GM12872 (cell line): ENCODE results near the gene D2HGDH.

ENCODE experiments used
- TF ChIP-seq, protein P1 (sequence below): IDR thresholded peaks from 3 replicates; pipeline ENCODE4 v1.5.1; 2011; ENCODE audit warnings: low read depth, mild to moderate bottlenecking, low read length, moderate library complexity; ENCODE audit not compliant: insufficient read depth

D2HGDH gene

DNA sequence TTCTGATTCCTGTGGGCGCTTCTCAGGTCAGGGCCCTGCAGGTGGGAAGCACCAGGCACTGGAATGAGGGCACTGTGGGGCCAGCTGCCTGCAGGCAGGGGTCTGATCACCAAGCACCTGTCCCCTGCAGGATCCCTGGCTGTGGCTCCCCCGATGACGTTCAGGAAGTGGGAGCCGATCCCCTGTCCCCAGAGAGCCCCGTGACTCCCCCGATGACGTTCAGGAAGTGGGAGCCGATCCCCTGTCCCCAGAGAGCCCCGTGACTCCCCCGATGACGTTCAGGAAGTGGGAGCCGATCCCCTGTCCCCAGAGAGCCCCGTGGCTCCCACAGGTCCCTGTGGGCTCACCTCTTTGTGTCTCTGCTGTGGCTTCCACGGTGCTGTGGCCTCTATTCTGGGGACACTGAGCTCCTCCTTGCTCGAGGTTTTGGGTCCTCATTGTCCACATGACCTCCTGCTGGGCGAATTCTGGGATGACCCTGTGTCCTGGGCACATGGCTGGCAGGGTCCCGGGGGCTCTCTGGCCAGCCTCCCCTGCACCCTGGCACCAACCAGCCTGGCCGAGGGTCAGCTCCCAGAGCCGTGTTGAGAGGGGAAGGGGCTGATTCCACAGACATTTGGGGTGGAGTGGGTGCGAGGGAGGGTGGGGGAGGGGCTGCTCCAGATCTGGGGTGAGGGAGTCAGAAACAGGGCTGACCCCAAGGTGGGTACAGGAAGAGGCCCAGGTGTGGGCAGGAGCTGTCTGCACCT lies 79.4 kb downstream of the D2HGDH start:
- TF ChIP-seq, protein P1, sequence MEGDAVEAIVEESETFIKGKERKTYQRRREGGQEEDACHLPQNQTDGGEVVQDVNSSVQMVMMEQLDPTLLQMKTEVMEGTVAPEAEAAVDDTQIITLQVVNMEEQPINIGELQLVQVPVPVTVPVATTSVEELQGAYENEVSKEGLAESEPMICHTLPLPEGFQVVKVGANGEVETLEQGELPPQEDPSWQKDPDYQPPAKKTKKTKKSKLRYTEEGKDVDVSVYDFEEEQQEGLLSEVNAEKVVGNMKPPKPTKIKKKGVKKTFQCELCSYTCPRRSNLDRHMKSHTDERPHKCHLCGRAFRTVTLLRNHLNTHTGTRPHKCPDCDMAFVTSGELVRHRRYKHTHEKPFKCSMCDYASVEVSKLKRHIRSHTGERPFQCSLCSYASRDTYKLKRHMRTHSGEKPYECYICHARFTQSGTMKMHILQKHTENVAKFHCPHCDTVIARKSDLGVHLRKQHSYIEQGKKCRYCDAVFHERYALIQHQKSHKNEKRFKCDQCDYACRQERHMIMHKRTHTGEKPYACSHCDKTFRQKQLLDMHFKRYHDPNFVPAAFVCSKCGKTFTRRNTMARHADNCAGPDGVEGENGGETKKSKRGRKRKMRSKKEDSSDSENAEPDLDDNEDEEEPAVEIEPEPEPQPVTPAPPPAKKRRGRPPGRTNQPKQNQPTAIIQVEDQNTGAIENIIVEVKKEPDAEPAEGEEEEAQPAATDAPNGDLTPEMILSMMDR = no peak

DNA sequence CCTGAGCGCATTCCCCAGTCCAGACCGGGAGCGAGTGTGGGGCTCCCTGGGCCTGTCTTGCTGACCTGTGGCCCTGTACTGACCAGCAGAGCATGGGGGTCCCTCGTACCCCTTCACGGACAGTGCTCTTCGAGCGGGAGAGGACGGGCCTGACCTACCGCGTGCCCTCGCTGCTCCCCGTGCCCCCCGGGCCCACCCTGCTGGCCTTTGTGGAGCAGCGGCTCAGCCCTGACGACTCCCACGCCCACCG lies 79.9 kb downstream of the D2HGDH start:
- TF ChIP-seq, protein P1 = no peak

DNA sequence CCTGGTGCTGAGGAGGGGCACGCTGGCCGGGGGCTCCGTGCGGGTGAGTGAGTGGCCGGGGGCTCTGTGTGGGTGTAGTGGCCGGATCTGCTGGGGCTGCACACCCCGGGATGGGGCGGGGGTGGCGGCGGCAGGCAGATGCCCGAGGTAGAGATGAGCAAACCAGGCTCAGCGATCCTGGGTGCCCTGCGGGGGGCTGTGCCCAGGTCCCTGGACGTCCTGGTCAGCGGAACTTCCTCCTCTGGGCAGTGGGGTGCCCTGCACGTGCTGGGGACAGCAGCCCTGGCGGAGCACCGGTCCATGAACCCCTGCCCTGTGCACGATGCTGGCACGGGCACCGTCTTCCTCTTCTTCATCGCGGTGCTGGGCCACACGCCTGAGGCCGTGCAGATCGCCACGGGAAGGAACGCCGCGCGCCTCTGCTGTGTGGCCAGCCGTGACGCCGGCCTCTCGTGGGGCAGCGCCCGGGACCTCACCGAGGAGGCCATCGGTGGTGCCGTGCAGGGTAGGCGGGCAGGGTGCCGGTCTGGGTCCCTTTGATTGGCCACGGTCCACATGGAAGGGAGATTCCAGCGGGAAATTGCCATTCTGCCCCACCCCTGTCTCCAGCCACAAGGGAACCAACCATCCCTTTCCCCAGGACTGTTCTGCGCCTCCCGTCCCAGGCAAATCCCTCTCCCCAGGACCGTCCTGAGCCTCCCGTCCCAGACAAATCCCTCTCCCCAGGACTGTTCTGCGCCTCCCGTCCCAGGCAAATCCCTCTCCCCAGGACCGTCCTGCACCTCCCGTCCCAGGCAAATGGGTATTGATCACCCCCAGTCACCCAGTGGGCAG lies 80.4 kb downstream of the D2HGDH start:
- TF ChIP-seq, protein P1 = no peak

DNA sequence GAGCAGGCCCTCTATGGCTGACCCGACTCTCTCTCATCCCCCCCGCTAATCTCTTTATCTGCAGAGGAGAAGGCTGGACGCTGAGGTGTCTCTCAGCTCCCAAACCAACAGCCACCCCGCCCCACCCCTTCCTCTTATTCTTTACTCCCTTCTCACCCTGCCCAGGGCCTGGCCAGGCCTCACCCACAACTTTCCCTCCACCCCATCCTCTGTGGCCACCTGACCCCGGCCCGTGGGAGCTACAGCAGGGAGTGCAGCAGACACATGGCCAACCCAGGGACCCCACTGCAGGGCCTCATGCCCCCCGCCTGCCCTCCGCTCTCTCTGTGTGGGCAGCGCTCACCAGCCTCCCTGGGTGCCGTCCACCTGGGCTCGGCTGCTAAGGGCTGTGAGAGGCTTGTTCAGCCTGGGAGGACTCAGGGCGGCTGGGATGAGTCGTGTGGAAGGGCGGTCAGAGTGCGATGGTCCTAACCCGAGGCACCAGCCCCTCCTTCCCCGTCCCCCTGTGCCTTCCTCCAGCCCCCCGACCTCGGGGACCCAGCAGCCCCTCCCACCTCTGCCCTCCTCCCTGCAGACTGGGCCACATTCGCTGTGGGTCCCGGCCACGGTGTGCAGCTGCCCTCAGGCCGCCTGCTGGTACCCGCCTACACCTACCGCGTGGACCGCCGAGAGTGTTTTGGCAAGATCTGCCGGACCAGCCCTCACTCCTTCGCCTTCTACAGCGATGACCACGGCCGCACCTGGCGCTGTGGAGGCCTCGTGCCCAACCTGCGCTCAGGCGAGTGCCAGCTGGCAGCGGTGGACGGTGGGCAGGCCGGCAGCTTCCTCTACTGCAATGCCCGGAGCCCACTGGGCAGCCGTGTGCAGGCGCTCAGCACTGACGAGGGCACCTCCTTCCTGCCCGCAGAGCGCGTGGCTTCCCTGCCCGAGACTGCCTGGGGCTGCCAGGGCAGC lies 81.3 kb downstream of the D2HGDH start:
- TF ChIP-seq, protein P1 = no peak

DNA sequence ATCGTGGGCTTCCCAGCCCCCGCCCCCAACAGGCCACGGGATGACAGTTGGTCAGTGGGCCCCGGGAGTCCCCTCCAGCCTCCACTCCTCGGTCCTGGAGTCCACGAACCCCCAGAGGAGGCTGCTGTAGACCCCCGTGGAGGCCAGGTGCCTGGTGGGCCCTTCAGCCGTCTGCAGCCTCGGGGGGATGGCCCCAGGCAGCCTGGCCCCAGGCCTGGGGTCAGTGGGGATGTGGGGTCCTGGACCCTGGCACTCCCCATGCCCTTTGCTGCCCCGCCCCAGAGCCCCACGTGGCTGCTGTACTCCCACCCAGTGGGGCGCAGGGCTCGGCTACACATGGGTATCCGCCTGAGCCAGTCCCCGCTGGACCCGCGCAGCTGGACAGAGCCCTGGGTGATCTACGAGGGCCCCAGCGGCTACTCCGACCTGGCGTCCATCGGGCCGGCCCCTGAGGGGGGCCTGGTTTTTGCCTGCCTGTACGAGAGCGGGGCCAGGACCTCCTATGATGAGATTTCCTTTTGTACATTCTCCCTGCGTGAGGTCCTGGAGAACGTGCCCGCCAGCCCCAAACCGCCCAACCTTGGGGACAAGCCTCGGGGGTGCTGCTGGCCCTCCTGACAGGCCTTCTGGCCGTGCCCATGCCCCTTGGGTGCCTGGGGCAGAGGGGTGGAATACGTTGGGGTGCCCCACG lies 82.1 kb downstream of the D2HGDH start:
- TF ChIP-seq, protein P1 = no peak

DNA sequence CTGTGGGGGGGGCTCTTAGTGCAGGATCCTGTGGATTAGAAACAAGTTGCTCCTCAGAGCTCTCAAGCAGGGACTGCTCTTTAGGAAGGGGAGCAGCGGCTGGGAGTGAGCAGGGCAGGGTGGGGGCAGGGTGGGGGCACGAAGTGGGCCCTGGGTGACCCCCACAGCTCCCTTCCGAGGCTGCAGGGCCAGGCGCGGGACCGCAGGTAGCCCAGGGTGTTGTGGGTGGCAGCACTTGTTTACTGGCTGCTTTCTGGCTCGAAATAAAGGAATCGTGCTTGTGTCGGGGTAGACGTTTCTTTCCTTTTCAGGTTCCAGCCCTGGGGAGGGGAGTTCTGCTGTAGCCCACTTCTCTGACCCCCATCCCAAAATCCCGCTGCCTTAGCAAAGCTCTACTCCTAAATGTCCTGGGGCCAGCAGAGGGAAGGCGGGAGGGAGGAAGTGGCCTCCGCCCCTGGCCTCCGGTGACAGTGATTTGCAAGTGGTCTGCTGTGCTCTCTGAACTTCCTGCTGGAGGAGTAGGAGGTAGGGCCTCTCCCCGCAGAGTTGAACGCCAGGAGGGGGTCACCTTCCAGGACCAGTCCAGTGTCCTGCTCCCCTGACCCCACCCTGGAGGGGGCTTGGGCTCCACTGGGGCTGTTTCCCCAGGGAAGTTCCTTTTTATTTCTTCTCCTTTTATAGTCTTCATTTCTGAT lies 82.8 kb downstream of the D2HGDH start:
- TF ChIP-seq, protein P1 = no peak
